ENCODE data around the gene ZNF835.

The ZNF835 gene

GRCh38 chr19:56643460-56643955 lies 28.0 kb downstream of the ZNF835 start:
- ATAC-seq: no peak

DNA sequence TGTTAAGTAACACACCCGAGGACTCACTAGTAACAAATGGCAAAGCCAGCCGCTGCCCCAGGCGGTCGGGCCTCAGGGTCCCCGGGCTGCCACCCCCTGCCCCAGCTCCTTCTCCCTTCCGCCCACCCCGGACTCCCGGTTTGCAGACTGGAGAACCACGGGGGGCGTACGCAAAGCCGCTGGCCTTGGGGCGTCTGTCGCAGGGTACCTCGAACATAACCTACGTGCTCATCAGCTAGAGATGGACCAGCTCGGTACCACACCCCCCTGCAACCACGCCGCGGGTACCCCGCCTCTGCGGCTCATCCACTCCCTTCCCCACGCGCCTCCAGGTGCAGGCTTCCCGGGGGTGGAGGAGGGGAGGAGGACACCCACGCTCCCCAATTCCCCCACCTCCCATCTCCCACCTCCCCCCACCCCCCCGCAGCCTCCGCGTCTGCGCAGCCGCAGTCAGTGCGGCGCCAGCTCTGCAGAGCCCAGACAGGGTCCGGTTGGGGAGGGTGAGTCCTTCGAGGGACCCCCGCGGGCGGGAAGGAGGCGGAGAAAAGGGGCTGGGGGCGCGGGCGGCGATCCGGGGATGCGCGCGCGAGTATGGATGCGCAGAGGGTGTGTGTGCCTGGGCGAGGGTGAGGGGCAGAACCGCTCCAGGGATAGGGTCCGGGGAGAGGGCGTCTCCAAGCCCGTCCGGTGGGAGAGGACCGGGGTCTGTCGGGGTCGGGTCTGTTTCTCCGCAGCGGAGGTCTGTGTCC lies 28.7 kb downstream of the ZNF835 start, which contains the start of gene SMIM17:
Gene SMIM17 (plus strand): TSS at position 449 of the 749 bp plus-strand sequence. CDS start 2,509 bp downstream, outside the sequence.
- ATAC-seq: no peak
- TF ChIP-seq ESRRG (CRISPR knock-in tag; IDR thresholded peaks at IDR 0.05): no peak

More at GRCh38 chr19:56643460-56643955, 28.0 kb downstream of the ZNF835 start:
- no peak for TF ChIP-seq ZC3H10 (CRISPR knock-in tag; IDR thresholded peaks at IDR 0.05)
- no peak for TF ChIP-seq CSRNP3 (CRISPR knock-in tag; IDR thresholded peaks at IDR 0.05)
- TF ChIP-seq RARB (CRISPR knock-in tag; IDR thresholded peaks at IDR 0.05): no peak
- no peak for TF ChIP-seq BACH2 (CRISPR knock-in tag; IDR thresholded peaks at IDR 0.05; ENCODE audit: borderline replicate concordance)
- TF ChIP-seq OSR1 (CRISPR knock-in tag; IDR thresholded peaks at IDR 0.05): no peak
- TF ChIP-seq ZFP30 (CRISPR knock-in tag; IDR thresholded peaks at IDR 0.05): no peak
- TF ChIP-seq, protein P1, sequence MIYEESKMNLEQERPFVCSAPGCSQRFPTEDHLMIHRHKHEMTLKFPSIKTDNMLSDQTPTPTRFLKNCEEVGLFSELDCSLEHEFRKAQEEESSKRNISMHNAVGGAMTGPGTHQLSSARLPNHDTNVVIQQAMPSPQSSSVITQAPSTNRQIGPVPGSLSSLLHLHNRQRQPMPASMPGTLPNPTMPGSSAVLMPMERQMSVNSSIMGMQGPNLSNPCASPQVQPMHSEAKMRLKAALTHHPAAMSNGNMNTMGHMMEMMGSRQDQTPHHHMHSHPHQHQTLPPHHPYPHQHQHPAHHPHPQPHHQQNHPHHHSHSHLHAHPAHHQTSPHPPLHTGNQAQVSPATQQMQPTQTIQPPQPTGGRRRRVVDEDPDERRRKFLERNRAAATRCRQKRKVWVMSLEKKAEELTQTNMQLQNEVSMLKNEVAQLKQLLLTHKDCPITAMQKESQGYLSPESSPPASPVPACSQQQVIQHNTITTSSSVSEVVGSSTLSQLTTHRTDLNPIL (CRISPR knock-in tag; IDR thresholded peaks at IDR 0.05; ENCODE audit: low read depth): no peak
- TF ChIP-seq, protein P2, sequence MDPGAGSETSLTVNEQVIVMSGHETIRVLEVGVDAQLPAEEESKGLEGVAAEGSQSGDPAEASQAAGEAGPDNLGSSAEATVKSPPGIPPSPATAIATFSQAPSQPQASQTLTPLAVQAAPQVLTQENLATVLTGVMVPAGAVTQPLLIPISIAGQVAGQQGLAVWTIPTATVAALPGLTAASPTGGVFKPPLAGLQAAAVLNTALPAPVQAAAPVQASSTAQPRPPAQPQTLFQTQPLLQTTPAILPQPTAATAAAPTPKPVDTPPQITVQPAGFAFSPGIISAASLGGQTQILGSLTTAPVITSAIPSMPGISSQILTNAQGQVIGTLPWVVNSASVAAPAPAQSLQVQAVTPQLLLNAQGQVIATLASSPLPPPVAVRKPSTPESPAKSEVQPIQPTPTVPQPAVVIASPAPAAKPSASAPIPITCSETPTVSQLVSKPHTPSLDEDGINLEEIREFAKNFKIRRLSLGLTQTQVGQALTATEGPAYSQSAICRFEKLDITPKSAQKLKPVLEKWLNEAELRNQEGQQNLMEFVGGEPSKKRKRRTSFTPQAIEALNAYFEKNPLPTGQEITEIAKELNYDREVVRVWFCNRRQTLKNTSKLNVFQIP (CRISPR knock-in tag; IDR thresholded peaks at IDR 0.05; ENCODE audit: borderline replicate concordance, low read depth): no peak
- TF ChIP-seq TCF4 (CRISPR knock-in tag; IDR thresholded peaks at IDR 0.05; ENCODE audit: borderline replicate concordance): no peak
- no peak for TF ChIP-seq ESRRG (CRISPR knock-in tag; IDR thresholded peaks at IDR 0.05)
- TF ChIP-seq SNAI2 (CRISPR knock-in tag; IDR thresholded peaks at IDR 0.05): no peak
- no peak for TF ChIP-seq GLIS3 (CRISPR knock-in tag; IDR thresholded peaks at IDR 0.05)
- TF ChIP-seq ZNF565 (CRISPR knock-in tag; conservative IDR thresholded peaks at IDR 0.05; ENCODE audit: low read depth): no peak

DNA sequence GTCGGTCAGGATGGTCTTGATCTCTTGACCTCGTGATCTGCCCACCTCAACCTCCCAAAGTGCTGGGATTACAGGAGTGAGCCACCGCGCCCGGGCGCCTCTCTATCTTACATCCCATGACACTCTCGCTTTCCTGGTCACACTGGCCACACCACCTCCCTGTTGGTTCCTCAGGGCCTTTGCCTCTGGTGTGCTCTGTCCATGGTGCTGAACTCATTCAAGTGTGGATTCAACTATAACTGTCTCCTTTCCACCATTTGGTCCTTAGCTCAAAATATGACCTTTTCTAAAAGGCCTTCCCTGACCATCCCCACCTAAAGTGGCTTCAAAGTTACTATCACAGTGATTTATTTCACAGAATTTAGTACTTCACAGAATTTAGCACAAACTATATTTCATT lies 32.3 kb downstream of the ZNF835 start:
- no peak for ATAC-seq
- no peak for TF ChIP-seq ZFP3 (CRISPR knock-in tag; IDR thresholded peaks at IDR 0.05)
- no peak for TF ChIP-seq BACH2 (CRISPR knock-in tag; IDR thresholded peaks at IDR 0.05; ENCODE audit: borderline replicate concordance)
- TF ChIP-seq ARNTL (CRISPR knock-in tag; IDR thresholded peaks at IDR 0.05; ENCODE audit: borderline replicate concordance, low read depth): no peak
- no peak for TF ChIP-seq ZNF70 (CRISPR knock-in tag; IDR thresholded peaks at IDR 0.05)
- TF ChIP-seq, protein P1 (CRISPR knock-in tag; IDR thresholded peaks at IDR 0.05; ENCODE audit: low read depth): no peak
- TF ChIP-seq OSR1 (CRISPR knock-in tag; IDR thresholded peaks at IDR 0.05): no peak
- TF ChIP-seq CSDC2 (CRISPR knock-in tag; IDR thresholded peaks at IDR 0.05): no peak
- no peak for TF ChIP-seq ESRRG (CRISPR knock-in tag; IDR thresholded peaks at IDR 0.05)
- no peak for TF ChIP-seq SNAI2 (CRISPR knock-in tag; IDR thresholded peaks at IDR 0.05)
- TF ChIP-seq PATZ1 (CRISPR knock-in tag; IDR thresholded peaks at IDR 0.05; ENCODE audit: borderline replicate concordance): no peak
- no peak for TF ChIP-seq CSRNP3 (CRISPR knock-in tag; IDR thresholded peaks at IDR 0.05)

All from SK-N-SH treated with all-trans-retinoic acid at 6 μM for 48 hours (cell line).